Activated CD8-positive, alpha-beta memory T cell treated with anti-CD3 and anti-CD28 coated beads for 24 hours (primary cell): Measurements from ENCODE around the gene CDC42BPG.

Experiments used
- DNase-seq: peaks from one replicate; pipeline ENCODE4 v3.0.0-alpha.2; 2020

CDC42BPG gene, protein sequence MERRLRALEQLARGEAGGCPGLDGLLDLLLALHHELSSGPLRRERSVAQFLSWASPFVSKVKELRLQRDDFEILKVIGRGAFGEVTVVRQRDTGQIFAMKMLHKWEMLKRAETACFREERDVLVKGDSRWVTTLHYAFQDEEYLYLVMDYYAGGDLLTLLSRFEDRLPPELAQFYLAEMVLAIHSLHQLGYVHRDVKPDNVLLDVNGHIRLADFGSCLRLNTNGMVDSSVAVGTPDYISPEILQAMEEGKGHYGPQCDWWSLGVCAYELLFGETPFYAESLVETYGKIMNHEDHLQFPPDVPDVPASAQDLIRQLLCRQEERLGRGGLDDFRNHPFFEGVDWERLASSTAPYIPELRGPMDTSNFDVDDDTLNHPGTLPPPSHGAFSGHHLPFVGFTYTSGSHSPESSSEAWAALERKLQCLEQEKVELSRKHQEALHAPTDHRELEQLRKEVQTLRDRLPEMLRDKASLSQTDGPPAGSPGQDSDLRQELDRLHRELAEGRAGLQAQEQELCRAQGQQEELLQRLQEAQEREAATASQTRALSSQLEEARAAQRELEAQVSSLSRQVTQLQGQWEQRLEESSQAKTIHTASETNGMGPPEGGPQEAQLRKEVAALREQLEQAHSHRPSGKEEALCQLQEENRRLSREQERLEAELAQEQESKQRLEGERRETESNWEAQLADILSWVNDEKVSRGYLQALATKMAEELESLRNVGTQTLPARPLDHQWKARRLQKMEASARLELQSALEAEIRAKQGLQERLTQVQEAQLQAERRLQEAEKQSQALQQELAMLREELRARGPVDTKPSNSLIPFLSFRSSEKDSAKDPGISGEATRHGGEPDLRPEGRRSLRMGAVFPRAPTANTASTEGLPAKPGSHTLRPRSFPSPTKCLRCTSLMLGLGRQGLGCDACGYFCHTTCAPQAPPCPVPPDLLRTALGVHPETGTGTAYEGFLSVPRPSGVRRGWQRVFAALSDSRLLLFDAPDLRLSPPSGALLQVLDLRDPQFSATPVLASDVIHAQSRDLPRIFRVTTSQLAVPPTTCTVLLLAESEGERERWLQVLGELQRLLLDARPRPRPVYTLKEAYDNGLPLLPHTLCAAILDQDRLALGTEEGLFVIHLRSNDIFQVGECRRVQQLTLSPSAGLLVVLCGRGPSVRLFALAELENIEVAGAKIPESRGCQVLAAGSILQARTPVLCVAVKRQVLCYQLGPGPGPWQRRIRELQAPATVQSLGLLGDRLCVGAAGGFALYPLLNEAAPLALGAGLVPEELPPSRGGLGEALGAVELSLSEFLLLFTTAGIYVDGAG (N-terminal part only)

DNA sequence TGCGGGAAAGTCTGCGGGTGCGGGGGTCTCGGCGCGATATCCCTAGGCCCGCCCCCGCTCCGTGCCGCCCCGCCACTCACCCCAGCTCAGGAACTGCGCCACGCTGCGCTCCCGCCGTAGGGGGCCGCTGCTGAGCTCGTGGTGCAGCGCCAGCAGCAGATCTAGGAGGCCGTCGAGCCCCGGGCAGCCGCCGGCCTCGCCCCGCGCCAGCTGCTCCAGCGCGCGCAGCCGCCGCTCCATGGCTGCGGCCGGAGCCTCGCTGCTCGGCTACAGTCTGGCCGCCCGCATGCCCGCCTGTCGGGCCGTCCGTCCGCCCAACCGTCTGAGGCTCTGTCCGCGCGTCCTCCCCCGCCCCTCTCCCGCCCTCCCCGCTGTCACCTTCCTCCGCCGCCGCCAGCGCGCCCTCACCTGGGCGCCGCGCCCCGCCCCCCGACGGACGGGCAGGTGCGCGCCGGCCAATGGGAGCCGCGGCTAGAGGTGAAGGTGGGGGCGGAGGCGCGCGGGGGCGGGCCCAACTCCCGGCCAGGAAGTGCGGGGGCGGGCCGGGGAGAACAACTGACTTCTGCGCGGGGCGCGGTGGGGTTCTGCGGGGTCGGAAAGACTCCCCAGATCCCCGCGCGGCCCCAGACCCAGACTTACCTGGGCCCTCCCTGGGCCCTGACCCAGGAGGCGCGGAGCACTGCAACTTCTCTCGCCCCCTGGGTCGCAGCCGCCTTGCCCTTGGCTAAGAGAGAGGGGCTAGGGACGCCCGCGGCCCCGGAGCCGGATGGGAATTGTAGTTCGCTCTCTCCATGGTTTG is at the start of gene CDC42BPG:
CDC42BPG (minus strand) TSS at position 324 of the 799 bp plus-strand sequence; CDS start at position 240, 84 bp downstream.
- peak; percentile 84 for DNase-seq

DNA sequence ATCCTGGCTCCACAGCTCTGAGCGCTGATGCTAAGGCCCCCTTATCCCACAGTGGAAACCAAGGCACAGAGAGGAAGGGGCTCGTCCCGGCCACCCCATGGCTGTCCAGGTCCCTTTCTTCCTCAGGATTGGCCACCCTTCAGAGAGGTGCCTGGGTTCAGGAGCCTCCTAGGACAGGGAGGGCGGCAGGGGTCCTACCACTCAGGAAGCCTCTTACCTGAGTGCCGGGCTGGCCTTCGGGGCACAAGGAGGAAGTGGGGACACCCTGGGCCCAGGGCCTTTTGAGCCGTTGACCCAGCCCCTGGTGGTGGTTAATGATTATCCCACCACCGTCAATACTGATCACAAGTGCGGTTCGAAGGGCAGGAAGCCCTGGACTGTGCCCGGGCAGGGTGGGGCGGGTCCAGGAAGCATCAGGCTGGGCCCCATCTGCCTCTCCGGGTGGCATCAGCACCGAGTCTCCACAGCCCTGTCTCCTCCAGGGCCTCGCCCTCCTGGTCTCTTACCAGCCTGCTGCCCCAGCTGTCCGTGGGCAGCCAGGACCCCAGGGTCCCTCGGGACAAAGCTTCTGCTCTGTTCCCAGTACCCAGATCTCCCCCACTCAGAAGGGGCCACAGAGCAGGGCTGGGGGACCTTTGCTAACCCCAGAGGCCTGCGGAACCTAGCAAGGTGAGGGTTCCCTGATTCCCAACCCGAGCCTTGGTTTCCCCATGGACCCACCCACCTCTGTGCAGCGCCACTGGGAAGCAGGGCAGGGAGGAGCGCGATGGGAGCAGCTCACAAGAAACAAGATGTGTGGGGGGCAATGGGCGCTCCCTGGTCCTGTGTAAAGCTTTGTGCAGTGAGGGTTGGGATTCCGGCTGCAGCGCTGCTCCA is 49.0 kb upstream of the CDC42BPG start:
- DNase-seq = no peak

DNA sequence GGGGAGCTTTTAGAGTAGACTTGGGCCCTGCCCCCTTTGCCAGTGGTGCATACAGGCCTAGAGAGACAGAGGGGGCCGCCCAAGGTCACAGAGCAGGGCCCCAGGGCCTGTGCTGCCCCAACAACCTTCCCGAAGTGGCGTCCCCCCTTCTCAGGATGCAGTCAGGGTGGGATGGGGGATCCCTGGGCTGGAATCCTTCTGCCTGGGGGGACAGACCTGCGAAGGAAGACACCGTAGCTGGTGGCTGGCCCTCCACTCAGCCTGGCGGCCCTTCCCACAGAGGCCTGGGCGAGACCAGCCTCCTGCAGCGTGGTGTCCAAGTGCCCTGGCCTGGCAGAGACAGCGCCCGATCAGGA is 48.4 kb upstream of the CDC42BPG start:
- no peak for DNase-seq

DNA sequence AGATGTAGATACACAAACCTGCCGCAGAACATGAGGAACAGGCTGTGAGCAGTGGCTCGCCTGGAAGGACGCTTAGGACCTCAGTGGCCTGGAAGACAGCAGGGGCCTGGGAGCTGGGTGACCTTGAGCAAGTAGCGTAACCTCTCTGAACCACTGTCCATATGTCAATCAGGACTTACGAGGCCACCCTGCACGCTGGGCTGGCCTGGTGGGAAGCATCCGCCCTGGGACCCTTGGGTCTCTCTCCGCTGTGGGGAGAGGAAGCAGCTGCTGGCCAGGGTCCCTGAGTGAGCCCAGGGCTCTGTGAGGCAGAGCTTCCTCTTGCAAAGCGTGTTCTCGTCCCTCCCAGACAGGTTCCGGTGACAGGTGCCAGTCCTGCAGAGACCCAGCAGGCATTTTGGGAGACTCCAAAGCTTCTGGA is 48.0 kb upstream of the CDC42BPG start:
- DNase-seq = no peak

DNA sequence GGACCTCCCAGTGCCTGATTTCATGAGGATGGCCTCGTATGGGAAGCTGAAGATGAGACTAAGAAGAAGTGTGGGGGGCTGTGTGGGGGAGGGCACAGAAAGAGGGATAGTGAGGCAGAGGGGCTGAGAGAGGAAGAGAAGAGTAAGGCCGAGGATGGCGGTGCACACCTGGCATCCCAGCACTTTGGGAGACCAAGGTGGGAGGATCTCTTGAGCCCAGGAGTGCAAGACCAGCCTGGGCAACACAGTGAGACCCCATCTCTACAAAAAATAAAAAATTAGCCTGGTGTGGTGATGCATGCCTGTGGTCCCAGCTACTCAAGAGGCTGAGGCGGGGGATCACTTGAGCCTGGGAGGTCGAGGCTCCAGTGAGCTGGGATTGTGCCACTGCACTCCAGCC is 47.4 kb upstream of the CDC42BPG start:
- DNase-seq = no peak

DNA sequence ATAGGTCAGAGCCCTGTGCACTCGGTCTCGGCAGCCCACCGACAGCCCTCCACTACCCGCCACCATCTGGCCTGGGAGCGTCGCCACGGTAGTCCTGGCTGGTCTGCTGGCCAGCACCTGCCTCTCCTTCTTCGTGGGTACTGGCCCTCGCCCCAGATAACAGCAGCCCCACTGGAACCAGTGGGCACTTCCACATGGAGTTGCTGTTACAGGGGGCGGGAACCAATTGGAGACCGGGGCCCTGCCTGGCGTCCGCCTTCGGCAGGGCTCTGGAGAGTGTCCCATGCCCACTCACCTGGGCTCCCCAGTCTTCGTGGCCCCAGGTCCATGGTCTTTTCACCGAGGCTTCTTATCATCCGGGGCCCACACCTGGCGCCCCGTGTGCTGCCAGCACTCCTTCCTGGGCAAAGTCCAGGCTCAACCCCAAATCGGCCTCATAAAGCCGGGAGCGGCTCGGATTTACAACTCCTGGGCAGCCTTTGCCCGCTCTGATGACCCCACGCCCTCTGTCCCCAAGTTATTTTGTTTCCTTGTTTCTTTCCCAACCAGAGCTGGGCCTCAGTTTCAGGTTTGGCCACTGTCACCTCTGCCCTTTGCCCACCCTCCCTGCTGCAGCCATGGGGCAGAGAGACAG is 46.9 kb upstream of the CDC42BPG start:
- no peak for DNase-seq

DNA sequence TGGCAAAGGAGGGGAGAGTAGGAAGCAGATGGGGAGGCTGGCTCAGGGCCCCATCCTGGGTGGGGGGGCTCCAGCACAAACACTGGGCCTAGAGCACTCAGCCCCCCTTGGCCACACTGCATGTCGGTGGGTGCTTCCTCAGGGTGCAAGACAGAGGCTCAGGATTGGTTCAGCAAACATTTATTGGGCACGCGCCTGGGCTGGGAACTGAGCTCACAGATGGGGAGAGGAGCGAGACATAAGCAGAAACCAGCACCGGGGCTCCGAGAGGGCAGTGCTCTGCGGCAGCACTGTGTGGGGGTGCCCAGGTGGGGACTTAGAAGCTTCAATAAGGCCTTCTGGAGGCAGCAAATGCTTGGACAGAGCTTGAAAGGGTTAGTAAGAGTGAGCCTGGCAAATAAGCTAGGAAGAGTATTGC is 46.1 kb upstream of the CDC42BPG start:
- DNase-seq = no peak

DNA sequence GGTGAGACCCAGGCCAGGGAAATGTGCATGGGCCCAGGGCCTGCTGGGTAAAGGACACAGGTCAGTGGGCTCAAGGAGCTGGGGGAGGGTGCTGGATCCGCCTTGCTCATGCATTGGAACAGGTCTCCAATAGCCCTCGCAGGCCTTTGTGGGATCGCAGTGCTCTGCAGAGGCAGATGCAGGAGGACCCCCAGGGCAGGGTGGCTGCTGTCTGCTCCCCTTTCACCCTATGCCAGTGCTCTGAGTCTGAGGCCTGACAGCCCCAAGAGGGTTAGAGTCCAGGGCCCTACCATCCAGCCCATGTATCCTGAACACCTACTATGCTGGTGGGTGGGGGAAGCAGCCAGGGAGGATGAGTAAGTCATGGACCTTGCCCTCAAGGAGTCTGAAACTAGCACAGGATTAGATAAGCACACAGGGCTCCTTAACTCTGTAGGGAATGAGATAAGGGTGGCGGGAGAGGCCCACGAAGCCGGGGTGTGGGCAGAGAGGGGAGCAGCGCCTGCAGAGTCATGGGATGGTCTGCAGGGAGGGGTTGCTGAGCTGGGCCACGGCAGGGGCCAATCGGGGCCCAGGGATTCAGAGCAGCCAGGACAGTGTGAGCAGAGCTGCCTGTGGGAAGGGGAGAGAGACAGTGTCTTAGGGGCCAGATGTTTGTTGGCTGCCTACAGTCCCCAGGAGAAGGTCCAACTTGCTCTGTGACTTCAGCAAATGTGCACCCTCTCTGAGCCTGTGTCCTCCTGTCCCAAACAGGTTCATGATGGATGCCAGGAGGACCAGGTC is 44.5 kb upstream of the CDC42BPG start:
- no peak for DNase-seq

DNA sequence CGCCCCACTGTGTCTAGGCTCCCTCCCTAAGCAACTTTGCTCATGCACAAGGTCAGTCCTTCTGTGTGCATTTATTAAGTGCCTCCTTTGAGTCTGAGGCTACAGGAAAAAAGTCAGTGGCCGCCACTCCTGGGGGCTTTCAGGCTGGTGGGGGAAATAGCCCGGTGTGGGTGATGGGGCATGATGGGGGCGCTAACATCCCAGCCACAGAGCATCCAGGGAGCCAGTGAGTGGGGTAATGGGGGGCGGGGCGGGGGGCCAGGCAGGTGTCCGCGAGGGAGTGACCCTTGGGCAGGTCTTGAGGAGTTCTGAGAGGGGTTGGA is 43.9 kb upstream of the CDC42BPG start:
- DNase-seq = no peak

DNA sequence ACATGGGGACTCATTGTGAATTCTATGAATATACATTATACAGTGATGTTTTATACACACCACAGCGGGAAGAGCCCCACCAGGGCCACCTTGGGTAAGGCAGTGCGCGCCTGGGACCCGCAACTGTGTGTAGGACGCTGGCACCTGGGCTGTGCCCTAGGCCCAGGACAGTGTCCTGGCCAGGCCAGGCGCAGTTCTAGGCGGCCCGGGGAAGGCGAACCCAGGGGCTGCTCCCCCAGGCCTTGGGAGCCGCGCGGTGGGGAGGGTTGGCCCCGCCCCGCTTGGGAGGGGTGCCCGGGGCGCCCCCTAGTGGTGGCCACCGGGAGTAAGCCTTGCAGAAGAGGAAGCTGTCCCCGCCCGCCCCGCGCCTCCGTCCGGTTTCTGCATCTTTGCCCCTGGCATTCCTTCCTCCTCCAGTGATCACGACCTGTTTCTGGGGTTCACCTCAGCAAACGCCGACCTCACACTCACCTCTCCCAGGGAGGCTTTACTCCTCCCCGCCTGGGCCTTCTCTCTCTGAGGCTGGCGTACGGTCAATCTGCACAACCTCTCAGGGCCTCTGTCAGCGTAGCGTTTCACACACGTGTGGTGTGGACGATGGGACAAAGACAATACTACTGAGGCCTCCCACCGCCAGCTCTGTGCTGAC is 43.4 kb upstream of the CDC42BPG start:
- peak; percentile 96 for DNase-seq

DNA sequence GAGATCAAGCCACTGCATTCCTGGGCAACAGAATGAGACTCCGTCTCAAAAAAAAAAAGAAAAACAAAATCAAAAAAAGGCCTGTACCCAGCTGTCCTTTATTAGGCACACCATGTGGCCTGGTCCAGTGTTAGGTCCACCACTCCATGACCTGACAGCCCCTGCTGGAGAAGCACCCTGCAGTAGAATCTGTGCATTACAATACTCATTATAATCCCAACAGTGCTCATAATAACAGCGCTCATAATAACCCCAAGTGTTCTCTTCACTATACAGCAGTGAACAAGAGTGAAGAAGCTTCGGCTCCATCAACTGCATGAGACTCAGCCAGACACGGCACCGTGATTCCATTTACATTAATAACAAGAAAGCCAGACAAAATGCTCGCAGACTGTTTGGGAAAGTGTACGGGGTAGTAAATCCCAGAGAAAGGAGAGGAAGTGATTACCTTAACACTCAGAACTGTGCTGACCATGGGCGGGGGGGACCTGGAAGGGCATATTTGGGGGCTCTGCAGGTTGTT is 42.8 kb upstream of the CDC42BPG start:
- no peak for DNase-seq

DNA sequence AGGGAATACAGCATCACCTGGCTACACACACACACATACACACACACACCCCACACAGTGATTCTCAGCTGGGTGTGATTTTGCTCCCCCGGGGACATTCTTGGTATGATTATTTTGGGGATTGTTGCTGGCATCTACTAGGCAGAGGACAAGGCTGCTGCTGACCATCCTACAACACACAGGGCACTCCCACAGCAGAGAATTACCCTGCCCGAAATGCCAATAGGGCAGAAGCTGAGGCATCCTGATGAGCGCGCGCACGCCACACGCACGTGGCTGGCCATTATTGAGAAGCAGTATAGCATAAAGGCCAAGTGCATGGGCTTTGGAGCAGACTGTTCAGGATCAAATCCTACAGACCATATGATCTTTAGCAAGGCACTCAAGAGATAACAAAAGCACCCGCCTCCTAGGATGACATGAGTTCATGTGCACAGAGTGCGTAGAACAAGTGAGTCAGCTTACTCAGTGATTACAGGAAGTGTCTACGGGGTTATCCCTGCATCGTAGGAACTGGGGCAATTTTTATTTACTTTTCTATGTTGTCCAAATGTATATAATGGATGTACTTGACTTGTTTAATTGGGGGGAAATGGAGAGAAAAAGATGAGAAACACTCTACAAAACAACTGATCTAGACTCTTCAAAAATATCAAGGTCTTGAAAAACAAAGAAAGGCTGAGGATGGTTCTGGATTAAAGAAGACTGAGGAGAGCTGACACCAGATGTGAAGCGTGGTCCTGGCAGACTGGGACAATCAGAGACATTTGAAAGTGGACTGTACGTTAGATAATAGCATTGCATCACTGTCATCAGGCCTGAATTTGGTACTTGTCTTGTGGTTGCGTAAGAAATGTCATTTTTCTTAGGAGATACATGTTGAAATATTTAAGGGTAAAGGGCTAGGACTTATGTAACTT is 41.2 kb upstream of the CDC42BPG start:
- DNase-seq = peak; percentile 59

DNA sequence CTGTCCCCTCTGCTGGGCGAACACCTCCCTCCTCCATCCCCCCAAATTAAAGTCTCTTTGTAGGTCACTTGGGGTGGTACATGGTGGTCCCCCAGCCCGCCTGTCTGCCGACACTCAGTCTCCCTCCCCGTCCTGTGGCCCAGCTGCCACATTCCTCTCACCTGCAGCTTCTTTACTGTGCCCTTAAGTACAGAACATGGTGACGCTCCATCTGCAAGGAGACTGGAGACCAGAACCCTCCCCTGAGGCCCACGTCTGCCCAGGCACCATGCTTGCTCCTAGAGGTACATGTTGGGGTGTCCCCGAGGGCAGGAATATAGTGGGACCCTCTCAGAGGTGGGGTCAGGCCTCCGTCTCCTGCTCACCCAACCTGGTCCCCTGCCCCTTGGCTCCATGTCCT is 39.6 kb upstream of the CDC42BPG start:
- DNase-seq = no peak

DNA sequence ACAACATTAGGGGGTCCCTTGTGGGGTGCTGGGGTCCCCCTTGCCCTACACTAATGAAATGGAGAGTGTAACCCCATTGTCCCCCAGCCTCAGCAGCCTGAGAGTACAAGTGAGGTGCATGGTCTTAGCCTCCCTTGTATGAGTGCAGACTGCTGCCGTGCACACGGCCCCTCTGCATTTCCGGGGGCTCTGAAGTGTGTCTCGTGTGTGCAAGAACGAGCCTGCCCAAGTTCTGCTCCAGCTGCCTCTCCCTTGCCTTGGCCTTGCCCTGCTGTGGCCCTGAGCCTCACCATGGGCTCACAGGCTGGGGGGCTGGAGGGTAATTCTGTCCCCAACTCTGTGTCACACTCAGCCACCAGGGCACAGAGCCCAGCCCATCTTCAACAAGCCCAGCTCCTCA is 39.1 kb upstream of the CDC42BPG start:
- DNase-seq = no peak

DNA sequence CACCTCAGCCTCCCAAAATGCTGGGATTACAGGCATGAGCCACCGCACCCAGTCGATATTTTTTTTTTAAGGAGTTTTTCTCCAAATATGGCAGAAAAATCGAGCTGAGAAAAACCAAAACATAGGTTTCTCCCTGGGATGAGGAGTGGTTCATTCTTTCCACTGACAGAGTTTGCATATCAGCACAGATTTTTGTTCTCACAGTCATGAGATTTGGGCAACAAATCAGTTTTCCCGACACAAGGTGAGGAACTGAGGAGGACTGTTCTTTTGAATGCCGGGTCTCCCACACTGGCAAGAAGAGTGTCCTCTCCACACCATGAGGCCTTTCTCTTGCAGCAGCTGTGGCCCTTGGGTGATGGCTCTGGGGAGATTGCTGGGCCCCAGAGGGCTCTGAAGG is 37.8 kb upstream of the CDC42BPG start:
- DNase-seq = no peak

DNA sequence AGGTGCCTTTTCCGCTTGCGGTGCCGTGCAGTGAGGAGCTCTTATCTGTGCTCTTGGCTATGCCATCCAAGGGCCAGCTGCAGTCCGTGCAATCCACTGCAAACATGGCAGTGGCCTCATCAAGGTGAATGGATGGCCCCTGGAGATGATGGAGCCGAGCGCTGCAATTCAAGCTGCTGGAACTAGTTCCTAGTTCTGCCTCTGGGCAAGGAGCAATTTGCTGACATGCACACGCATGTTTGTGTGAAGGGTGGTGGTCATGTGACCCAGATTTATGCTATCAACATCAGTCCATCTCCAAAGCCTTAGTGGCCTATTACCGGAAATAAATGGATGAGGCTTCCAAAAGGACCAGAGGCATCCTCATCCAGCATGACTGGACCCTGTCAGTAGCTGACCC is 37.0 kb upstream of the CDC42BPG start:
- DNase-seq = no peak

DNA sequence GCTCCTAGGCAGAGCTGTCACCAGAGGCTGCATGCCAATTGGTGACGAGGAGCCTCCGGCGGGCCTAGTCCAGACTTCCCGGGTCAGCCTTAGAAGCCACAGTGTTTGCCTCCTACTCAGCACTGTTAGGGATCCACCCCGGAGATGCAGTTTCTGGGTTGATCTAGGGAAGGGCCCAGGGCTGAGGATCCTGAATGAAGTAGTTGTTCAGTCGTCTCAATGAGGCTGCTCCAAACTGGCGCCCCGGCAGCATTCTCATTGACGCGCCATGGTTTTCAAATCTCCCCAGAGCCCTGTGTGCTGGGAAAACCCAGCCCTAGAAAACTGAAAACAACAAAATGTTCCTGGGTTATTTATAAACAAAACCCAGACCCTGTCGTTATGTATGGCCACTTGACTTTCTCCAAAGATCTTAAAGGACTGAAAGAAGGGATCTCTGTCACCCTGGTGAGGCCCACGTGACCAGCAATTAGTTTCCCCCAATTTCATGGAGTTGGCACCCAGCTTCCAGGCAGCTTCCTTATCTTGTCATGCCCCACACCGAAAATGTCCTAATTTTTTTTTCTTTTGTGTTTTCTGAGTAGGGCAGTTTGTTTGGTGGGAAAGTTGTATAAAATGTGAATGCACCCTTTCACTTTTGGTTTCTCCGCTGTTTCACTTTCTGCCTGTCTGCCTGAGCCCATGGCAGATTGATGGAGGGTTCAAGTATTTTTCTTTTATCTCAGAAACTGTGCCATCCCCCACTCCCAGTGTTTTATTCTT is 36.0 kb upstream of the CDC42BPG start:
- peak; percentile 61 for DNase-seq
